GM21528 (cell line): ENCODE data around the gene RDH16.
A peak's percentile ranks its signal among the peaks of the same experiment; 100 is the strongest.
"Not testable (repeated sequence)": the region's sequence is repeated elsewhere in the genome, so short reads cannot be mapped to it uniquely, and the experiment has no call there.

Experiments used
- ATAC-seq: cut with Tn5 transposase; IDR thresholded peaks from one replicate; pipeline ENCODE4 v1.9.1; 2021; ENCODE audit warnings: mild to moderate bottlenecking, moderate library complexity; ENCODE audit not compliant: unreplicated experiment, low FRiP score

RDH16 gene

GRCh38 chr12:56989861-56990610, 32.6 kb upstream of the RDH16 start:
- ATAC-seq: no peak

GRCh38 chr12:56988207-56988739, 30.9 kb upstream of the RDH16 start:
- no peak for ATAC-seq

DNA sequence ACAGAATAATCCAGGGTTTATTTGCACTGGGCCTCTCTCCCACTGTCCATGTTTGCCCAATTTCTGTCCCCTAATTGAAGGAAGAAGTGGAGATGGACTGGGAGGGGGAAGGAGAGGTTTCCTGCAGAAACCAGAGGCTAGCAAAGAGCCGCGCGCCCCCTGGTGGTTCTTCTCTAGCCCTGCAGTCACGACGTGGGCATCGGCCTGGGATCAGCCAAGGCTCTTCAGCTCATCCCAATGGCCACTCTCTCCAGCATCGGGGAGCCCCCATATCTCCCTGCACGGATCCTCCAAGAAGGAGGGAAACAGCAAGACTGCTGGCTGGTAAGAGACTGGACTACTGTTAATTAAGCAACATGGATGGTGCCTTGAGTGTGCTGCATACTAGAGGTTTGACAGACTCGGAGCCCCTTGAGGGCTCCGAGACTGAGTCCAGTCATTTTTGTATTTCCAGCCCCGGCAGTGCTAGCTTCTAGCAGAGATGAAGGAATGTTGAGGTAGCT, 30.2 kb upstream of the RDH16 start:
- peak; percentile 67 for ATAC-seq

- no peak for ATAC-seq
These were observed 29.6 kb upstream of the RDH16 start for GRCh38 chr12:56987011-56987410.

GRCh38 chr12:56985714-56986113, 28.3 kb upstream of the RDH16 start:
- not testable (repeated sequence) for ATAC-seq

GRCh38 chr12:56983386-56983785, 26.0 kb upstream of the RDH16 start:
- no peak for ATAC-seq

DNA sequence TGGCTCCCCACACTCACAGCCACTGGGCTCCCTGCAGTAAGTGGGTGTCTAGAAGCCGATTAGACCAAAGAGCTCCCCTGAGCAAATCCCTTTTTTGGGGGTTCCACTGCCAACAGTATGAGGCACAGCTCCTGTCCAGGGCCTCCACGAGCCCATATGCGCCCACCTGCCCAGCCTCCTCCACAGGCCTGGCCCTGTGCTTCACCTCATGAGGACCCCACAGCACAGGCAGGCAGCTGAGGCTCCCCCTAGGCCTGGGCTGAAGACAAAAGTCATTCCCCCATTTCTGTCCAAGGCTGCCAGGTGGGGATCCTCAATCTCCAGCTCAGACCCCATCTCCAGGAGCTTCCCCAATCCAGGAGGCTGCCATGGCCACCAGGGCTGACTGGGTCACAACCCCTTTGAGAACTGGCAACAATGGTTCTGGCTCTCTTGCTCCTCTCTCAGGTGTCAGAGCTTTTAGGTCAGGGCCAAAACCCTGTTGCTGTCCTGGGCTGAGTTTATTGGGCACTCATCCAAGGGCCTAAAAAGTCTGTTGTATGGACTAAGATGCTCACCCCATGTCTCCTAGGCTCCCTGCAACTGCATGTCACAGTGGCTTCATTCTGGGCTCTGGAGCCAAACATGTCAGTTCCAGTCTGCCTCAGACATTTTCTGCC, 25.3 kb upstream of the RDH16 start:
- not testable (repeated sequence) for ATAC-seq

DNA sequence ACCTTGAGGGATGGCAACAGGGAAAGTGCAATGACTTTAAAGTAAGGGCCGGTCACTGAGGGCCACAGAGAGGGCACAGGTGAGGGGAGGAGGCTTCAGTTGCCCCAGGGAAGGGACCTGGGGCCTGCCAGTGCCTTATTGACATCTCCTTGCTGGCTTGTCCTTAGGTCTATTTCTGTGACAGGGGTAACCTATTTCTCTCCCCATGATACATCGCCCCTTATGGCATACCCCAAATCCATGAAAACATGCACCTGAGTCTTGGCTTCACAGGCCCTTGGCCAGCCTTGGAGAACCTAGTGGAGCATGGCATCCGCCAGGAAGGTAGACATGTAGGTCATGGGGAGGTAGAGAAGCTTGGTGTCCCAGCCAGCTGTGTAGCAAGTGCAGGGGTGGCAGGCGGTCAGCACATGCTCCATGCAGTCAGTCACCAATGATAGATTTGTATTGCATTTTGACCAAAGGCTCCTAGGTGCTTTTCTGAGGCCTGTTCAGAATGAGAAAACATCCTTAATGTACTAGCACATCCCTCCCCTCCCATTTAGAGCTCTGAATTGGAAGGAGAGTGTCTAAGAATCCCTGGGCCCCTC, 23.6 kb upstream of the RDH16 start:
- no peak for ATAC-seq

DNA sequence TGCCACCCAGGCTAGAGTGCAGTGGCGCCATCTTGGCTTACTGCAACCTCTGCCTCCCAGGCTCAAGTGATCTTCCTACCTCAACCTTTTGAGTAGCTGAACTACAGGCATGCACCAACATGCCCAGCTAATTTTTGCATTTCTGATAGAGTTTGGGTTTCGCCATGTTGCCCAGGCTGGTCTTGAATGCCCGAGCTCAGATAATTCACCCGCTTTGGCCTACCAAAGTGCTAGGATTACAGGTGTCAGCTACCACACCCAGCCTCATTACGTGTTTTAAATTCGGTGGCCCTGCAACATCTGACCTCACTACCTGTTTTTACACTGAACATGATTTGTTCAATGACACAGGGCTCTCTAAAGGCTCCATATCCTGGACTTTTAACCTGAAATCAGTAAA, 22.9 kb upstream of the RDH16 start:
- no peak for ATAC-seq

- no peak for ATAC-seq
These were observed 22.2 kb upstream of the RDH16 start for GRCh38 chr12:56979628-56980027.

DNA sequence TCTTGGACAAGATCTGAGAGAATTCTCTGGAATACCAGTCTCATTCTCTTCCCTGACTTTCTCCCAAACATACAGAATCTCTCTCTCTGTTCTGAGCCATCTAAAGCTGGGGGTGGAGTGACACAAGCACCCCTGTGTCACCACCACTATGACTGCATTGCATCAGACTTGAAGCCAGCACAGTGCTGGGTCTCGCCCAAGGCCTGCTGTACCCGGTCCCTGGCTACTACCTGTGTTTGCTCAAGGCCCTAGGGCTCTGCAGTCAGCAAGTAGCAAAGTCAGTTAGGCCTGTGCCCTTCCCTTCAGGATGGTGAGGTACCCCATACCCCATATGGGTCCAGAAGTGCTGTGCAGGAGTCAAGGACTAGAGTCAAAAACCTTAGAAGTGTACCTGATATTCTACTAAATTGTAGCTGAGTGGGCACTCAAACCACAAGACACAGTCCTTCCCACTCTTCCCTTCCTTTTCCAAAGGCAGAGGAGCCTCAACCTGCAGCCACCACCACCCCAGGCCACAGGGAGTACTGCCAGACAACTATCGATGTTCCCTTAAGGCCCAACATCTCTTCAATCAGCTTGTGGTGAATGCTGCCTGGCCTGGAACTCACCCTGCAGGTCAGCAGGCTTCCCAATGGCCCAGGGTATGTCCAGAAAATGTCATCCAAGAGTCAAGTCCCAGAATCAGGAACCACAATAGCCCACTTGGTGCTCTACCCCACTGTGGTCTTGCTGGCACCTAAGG, 21.2 kb upstream of the RDH16 start:
- no peak for ATAC-seq

DNA sequence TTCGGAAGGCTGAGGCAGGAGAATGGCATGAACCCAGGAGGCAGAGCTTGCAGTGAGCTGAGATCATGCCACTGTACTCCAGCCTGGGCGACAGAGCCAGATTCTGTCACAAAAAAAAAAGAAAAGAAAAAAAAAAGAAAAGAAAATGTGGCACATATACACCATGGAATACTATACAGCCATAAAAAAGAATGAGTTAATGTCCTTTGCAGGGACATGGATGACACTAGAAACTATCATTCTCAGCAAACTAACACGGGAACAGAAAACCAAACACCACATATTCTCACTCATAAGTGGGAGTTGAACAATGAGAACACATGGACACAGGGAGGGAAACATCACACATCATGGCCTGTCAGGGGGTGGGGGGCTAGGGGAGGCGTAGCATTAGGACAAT, 20.0 kb upstream of the RDH16 start:
- not testable (repeated sequence) for ATAC-seq

DNA sequence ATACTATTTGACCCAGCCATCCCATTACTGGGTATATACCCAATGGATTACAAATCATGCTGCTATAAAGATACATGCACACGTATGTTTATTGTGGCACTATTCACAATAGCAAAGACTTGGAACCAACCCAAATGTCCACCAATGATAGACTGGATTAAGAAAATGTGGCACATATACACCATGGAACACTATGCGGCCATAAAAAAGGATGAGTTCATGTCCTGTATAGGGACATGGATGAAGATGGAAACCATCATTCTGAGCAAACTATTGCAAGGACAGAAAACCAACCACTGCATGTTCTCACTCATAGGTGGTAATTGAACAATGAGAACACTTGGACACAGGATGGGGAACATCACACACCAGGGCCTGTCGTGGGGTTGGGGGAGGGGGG, 16.8 kb upstream of the RDH16 start:
- ATAC-seq: not testable (repeated sequence)

DNA sequence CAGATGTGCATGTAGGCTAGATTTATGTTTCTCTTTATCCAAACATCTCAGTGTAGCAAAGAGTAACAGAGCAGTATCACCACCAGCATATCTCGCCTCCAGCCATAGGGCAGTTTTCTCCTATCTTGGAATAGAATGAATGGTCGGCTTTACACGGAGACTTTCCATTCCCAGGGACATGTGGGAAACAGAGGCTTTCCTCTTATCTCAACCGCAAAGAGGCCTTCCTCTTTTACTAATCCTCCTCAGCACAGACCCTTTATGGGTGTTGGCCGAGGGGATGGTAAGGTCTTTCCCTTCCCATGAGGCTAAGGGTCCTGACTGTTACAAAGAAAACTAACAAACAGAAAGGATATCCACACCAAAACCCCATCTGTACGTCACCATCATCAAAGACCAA, 11.5 kb upstream of the RDH16 start:
- not testable (repeated sequence) for ATAC-seq

GRCh38 chr12:56965997-56966642, 8.7 kb upstream of the RDH16 start:
- not testable (repeated sequence) for ATAC-seq

GRCh38 chr12:56965124-56965523, 7.7 kb upstream of the RDH16 start:
- not testable (repeated sequence) for ATAC-seq

DNA sequence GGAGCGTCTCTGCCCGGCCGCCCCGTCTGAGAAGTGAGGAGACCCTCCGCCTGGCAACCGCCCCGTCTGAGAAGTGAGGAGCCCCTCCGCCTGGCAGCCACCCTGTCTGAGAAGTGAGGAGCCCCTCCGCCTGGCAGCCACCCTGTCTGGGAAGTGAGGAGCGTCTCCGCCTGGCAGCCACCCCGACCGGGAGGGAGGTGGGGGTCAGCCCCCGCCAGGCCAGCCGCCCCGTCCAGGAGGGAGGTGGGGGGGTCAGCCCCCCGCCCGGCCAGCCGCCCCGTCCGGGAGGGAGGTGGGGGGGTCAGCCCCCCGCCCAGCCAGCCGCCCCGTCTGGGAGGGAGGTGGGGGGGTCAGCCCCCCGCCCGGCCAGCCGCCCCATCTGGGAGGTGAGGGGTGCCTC, 6.1 kb upstream of the RDH16 start:
- not testable (repeated sequence) for ATAC-seq

GRCh38 chr12:56962247-56962646, 4.8 kb upstream of the RDH16 start:
- ATAC-seq: not testable (repeated sequence)

- ATAC-seq: no peak
These were observed 1.0 kb upstream of the RDH16 start for GRCh38 chr12:56958422-56958821.

- ATAC-seq: no peak
These were observed 1.7 kb downstream of the RDH16 start for GRCh38 chr12:56955631-56956256.
